Measurements from ENCODE around the gene EZH2. TPM values are rescaled to one million over a fixed set of nuclear protein-coding genes. Genes with fewer than 3 reads are reported as not detected.

The EZH2 gene
- 10 to 100 TPM; 35.0 to 61.3 (median 48.7) TPM for polyA plus RNA-seq (ENCODE audit: insufficient read depth in 1 of 5, insufficient read length in 5 of 5, low replicate concordance in 1 of 5)
- long read RNA-seq, donor 1, partial matches to known transcripts: 8 of 12 reads
- long read RNA-seq, donor 1, other reads (novel, unspliced or antisense): 0 of 12 reads
- long read RNA-seq, donor 2, partial matches to known transcripts: 12 of 15 reads
- long read RNA-seq, donor 2, other reads (novel, unspliced or antisense): 0 of 15 reads
- long read RNA-seq, donor 3, partial matches to known transcripts: 37 of 39 reads
- long read RNA-seq, donor 3, other reads (novel, unspliced or antisense): 0 of 39 reads
- long read RNA-seq, donor 4, partial matches to known transcripts: 7 of 7 reads
- long read RNA-seq, donor 4, other reads (novel, unspliced or antisense): 0 of 7 reads
- long read RNA-seq, donor 5, partial matches to known transcripts: 39 of 45 reads
- long read RNA-seq, donor 5, other reads (novel, unspliced or antisense): 0 of 45 reads
- long read RNA-seq, donor 6, partial matches to known transcripts: 27 of 29 reads
- long read RNA-seq, donor 6, other reads (novel, unspliced or antisense): 0 of 29 reads
- long read RNA-seq, donor 7, partial matches to known transcripts: 15 of 16 reads
- long read RNA-seq, donor 7, other reads (novel, unspliced or antisense): 0 of 16 reads
- long read RNA-seq, donor 8, partial matches to known transcripts: 7 of 10 reads
- long read RNA-seq, donor 8, other reads (novel, unspliced or antisense): 0 of 10 reads

- no peak for DNase-seq
Measured at GRCh38 chr7:148884049-148884298, at the start of gene EZH2. Gene EZH2 (minus strand): TSS chr7:148884291. CDS start chr7:148847298, 36,993 bp downstream.

GRCh38 chr7:148931470-148931869 is 47.4 kb upstream of the EZH2 start:
- DNase-seq: no peak

GRCh38 chr7:148930335-148930734 is 46.2 kb upstream of the EZH2 start:
- no peak for DNase-seq

- DNase-seq: no peak
Measured at GRCh38 chr7:148929176-148929575, 45.1 kb upstream of the EZH2 start.

- DNase-seq: no peak
Measured at GRCh38 chr7:148927123-148928045, 43.3 kb upstream of the EZH2 start.

GRCh38 chr7:148925836-148926235 is 41.7 kb upstream of the EZH2 start:
- no peak for DNase-seq

- no peak for DNase-seq
Measured at GRCh38 chr7:148924011-148924410, 39.9 kb upstream of the EZH2 start.

- no peak for DNase-seq
Measured at GRCh38 chr7:148921806-148922205, 37.7 kb upstream of the EZH2 start.

GRCh38 chr7:148921189-148921588 is 37.1 kb upstream of the EZH2 start:
- no peak for DNase-seq

- DNase-seq: no peak
Measured at GRCh38 chr7:148919859-148920258, 35.8 kb upstream of the EZH2 start.

- no peak for DNase-seq
Measured at GRCh38 chr7:148918058-148918596, 34.0 kb upstream of the EZH2 start.

GRCh38 chr7:148916186-148916585 is 32.1 kb upstream of the EZH2 start:
- peak; percentile 9 to 12 for DNase-seq

- no peak for DNase-seq
Measured at GRCh38 chr7:148915211-148915610, 31.1 kb upstream of the EZH2 start.

GRCh38 chr7:148914208-148914777 is 30.2 kb upstream of the EZH2 start:
- DNase-seq: no peak

GRCh38 chr7:148912758-148913541 is 28.9 kb upstream of the EZH2 start:
- DNase-seq: no peak

- no peak for DNase-seq
Measured at GRCh38 chr7:148912151-148912550, 28.1 kb upstream of the EZH2 start.

- DNase-seq: no peak
Measured at GRCh38 chr7:148911626-148912025, 27.5 kb upstream of the EZH2 start.

- no peak for DNase-seq
Measured at GRCh38 chr7:148909568-148909967, 25.5 kb upstream of the EZH2 start.

- no peak for DNase-seq
Measured at GRCh38 chr7:148906707-148907498, 22.8 kb upstream of the EZH2 start.

- DNase-seq: no peak
Measured at GRCh38 chr7:148905093-148905666, 21.1 kb upstream of the EZH2 start.
